Fibroblast of lung (primary cell): Measurements from ENCODE around the gene CACNA1E. TPM values are rescaled to one million over a fixed set of nuclear protein-coding genes. Genes with fewer than 3 reads are reported as not detected.

Experiments used
- DNase-seq, 2 donors: peaks; one replicate each; pipeline versions ENCODE4 v3.0.0 to v3.0.0-alpha.2; 2010; ENCODE audit warnings: low read depth in 2 of 2
- H2AFZ ChIP-seq: 2 replicates; pipeline ENCODE4 v1.5.1; 2012; ENCODE audit warnings: low read length, control low read depth, inconsistent platforms
- H3K27ac ChIP-seq: 2 replicates; pipeline ENCODE4 v1.5.1; 2011; ENCODE audit warnings: low read length, control low read depth; ENCODE audit not compliant: insufficient read depth
- H3K27me3 ChIP-seq: 2 replicates; pipeline ENCODE4 v1.5.1; 2011; ENCODE audit warnings: mild to moderate bottlenecking, low read length; ENCODE audit not compliant: control insufficient read depth, insufficient read depth
- H3K36me3 ChIP-seq: 2 replicates; pipeline ENCODE4 v1.5.1; 2011; ENCODE audit warnings: low read length; ENCODE audit not compliant: control insufficient read depth, insufficient read depth
- H3K4me1 ChIP-seq: 2 replicates; pipeline ENCODE4 v1.5.1; 2011; ENCODE audit warnings: low read length; ENCODE audit not compliant: control insufficient read depth, insufficient read depth; ENCODE audit errors: extremely low read depth
- H3K4me2 ChIP-seq: 2 replicates; pipeline ENCODE4 v1.5.1; 2011; ENCODE audit warnings: low read length, control low read depth; ENCODE audit not compliant: insufficient read depth; ENCODE audit errors: extremely low read depth
- H3K4me3 ChIP-seq, 4 experiments: fragments of 200-600 bp in 1 of 4; sonication (generic) in 1 of 4; replicated peaks in 1 of 4; 2 replicates each; pipeline ENCODE4 v1.5.1; 2011 to 2016; ENCODE audit warnings: low read length in 4 of 4, low read depth in 3 of 4, mild to moderate bottlenecking in 3 of 4, control low read depth in 2 of 4, inconsistent platforms in 1 of 4, mixed read lengths in 1 of 4; ENCODE audit not compliant: insufficient read depth in 1 of 4; ENCODE audit errors: control extremely low read depth in 1 of 4
- H3K79me2 ChIP-seq: 2 replicates; pipeline ENCODE4 v1.5.1; 2012; ENCODE audit warnings: mild to moderate bottlenecking, low read length, inconsistent platforms; ENCODE audit not compliant: control insufficient read depth, insufficient read depth
- H3K9ac ChIP-seq: 2 replicates; pipeline ENCODE4 v1.5.1; 2011; ENCODE audit warnings: mild to moderate bottlenecking, low read length, control low read depth; ENCODE audit not compliant: insufficient read depth
- H3K9me3 ChIP-seq: 2 replicates; pipeline ENCODE4 v1.5.1; 2012; ENCODE audit warnings: low read depth, low read length; ENCODE audit not compliant: control insufficient read depth, insufficient read depth
- H4K20me1 ChIP-seq: 2 replicates; pipeline ENCODE4 v1.5.1; 2011; ENCODE audit warnings: low read length; ENCODE audit not compliant: control insufficient read depth, insufficient read depth; ENCODE audit errors: extremely low read depth
- CTCF ChIP-seq, 2 donors: IDR thresholded peaks in 1 of 2; conservative IDR thresholded peaks in 1 of 2; 1 replicate in 1 of 2; 2 replicates in 1 of 2; pipeline ENCODE4 v1.5.1; 2011 to 2012; ENCODE audit warnings: low read length in 2 of 2, control low read depth in 1 of 2, inconsistent platforms in 1 of 2, low read depth in 1 of 2, mild to moderate bottlenecking in 1 of 2
- EZH2 ChIP-seq: IDR thresholded peaks from 2 replicates; pipeline ENCODE4 v1.5.1; 2012; ENCODE audit warnings: low read length, control low read depth, mild to moderate bottlenecking; ENCODE audit errors: missing control alignments
- polyA plus RNA-seq, 2 donors: library from polyadenylated mRNA; depleted of rRNA in 1 of 2; stranded (reverse) in 1 of 2; unstranded in 1 of 2; fragments of >200 nt; gene quantifications; 2 replicates each; pipeline ENCODE4 v1.2.1, GENCODE V29; 2011 to 2012; ENCODE audit warnings: missing spikeins in 1 of 2
- total RNA-seq: library from RNA; depleted of rRNA; stranded (reverse); fragments of >200 nt; gene quantifications from 2 replicates; pipeline ENCODE4 v1.2.1, GENCODE V29; 2014

Gene CACNA1E
- total and polyA plus RNA-seq, 2 donors (not counting 1 experiment from before 2014, with no cell fraction given): 0.01 TPM; not detected in 1

- Histone ChIP-seq H2AFZ (no peak overlapping the region), H3K79me2 (no peaks in the 10 kb centered on the region), H3K27me3 (no peaks in the 10 kb centered on the region), H3K9ac (no peak overlapping the region), H3K4me3 (no peak overlapping the region), H3K27ac (no peak overlapping the region), H3K4me2 (no peak overlapping the region), H3K9me3 (no peaks in the 10 kb centered on the region), H3K36me3 (no peaks in the 10 kb centered on the region), H4K20me1 (no peaks in the 10 kb centered on the region), H3K4me1 (no peaks in the 10 kb centered on the region)
- TF ChIP-seq EZH2 (no peak), CTCF (conservative IDR thresholded peaks at IDR 0.05 in 1 of 2, IDR thresholded peaks at IDR 0.05 in 1 of 2; ENCODE audit: low read depth in 1 of 2, low read length in 2 of 2) (no peak)
- no peak for DNase-seq
Observed at GRCh38 chr1:181701891-181702290, 218.6 kb downstream of the CACNA1E start.

DNA sequence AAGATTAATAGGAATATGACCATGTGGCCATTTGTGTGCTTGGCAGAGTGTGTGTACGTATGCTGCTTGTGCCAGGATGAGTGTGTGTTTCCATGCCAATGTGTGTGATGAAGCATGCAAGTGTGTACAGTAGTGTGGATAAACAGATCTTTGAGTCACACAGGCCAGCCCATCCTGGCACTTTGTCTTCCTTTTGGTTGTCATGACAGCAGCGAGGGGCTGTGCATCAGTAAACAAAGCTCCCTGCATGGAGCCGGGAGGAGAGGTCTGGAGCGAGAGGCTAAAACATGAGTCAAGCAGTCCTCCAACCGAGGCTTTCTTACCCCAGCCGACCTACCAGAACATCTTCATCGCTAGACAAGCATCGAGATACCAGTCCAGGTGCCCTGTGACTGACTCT, 221.2 kb downstream of the CACNA1E start:
- Histone ChIP-seq H3K9me3 (no peaks in the 10 kb centered on the region), H3K4me3 (no peak overlapping the region), H3K27ac (no peak overlapping the region), H3K79me2 (no peaks in the 10 kb centered on the region), H2AFZ (no peak overlapping the region), H4K20me1 (no peaks in the 10 kb centered on the region), H3K4me2 (no peak overlapping the region), H3K36me3 (no peaks in the 10 kb centered on the region), H3K9ac (no peak overlapping the region), H3K4me1 (no peaks in the 10 kb centered on the region), H3K27me3 (no peaks in the 10 kb centered on the region)
- no peak for DNase-seq
- TF ChIP-seq EZH2 (no peak), CTCF (conservative IDR thresholded peaks at IDR 0.05 in 1 of 2, IDR thresholded peaks at IDR 0.05 in 1 of 2; ENCODE audit: low read depth in 1 of 2, low read length in 2 of 2) (no peak)

GRCh38 chr1:181711820-181712219, 228.5 kb downstream of the CACNA1E start:
- no peak overlapping the region for H3K27ac ChIP-seq
- no peak overlapping the region for H3K4me3 ChIP-seq
- DNase-seq: no peak
- no peak overlapping the region for H2AFZ ChIP-seq
- H3K36me3 ChIP-seq: no peaks in the 10 kb centered on the region
- H3K4me1 ChIP-seq: no peaks in the 10 kb centered on the region
- no peaks in the 10 kb centered on the region for H3K9me3 ChIP-seq
- no peak for TF ChIP-seq CTCF (conservative IDR thresholded peaks at IDR 0.05 in 1 of 2, IDR thresholded peaks at IDR 0.05 in 1 of 2; ENCODE audit: low read depth in 1 of 2, low read length in 2 of 2)
- TF ChIP-seq EZH2: no peak
- no peaks in the 10 kb centered on the region for H3K27me3 ChIP-seq
- H4K20me1 ChIP-seq: no peaks in the 10 kb centered on the region
- H3K9ac ChIP-seq: no peak overlapping the region
- H3K79me2 ChIP-seq: no peaks in the 10 kb centered on the region
- H3K4me2 ChIP-seq: no peak overlapping the region
